ENCODE measurements around the gene FUT7.
A peak's percentile ranks its signal among the peaks of the same experiment; 100 is the strongest.

Gene FUT7

DNA sequence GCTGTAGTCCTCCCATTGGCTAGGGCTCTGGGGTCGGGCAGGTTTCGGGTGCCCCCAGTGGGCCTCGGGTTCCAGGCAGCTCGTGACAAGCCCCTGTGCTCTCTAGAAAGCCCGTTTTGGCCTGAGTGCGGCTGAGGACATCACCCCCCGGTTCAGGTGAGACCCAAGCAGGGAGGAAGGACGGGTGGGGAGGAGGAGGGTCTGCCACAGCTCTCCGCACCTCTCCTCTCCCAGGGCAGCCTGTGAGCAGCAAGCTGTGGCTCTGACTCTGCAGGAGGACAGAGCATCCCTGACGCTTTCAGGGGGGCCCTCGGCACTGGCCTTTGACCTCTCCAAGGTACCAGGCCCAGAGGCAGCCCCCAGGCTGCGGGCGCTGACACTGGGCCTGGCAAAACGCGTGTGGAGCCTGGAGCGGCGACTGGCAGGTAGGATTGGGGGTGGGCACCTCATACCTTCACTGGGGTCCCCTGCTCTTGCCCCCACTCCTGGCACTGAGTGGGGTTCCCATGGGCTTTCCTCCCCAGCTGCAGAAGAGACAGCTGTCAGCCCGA, 39.0 kb downstream of the FUT7 start:
- TF ChIP-seq, protein P1, sequence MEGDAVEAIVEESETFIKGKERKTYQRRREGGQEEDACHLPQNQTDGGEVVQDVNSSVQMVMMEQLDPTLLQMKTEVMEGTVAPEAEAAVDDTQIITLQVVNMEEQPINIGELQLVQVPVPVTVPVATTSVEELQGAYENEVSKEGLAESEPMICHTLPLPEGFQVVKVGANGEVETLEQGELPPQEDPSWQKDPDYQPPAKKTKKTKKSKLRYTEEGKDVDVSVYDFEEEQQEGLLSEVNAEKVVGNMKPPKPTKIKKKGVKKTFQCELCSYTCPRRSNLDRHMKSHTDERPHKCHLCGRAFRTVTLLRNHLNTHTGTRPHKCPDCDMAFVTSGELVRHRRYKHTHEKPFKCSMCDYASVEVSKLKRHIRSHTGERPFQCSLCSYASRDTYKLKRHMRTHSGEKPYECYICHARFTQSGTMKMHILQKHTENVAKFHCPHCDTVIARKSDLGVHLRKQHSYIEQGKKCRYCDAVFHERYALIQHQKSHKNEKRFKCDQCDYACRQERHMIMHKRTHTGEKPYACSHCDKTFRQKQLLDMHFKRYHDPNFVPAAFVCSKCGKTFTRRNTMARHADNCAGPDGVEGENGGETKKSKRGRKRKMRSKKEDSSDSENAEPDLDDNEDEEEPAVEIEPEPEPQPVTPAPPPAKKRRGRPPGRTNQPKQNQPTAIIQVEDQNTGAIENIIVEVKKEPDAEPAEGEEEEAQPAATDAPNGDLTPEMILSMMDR (conservative IDR thresholded peaks at IDR 0.05; ENCODE audit: low read depth, low read length), result no peak
- no peak for DNase-seq (ENCODE audit: low read depth)
- peak overlapping the region; percentile 76 for H3K4me3 ChIP-seq (ENCODE audit: low read depth, low read length)

DNA sequence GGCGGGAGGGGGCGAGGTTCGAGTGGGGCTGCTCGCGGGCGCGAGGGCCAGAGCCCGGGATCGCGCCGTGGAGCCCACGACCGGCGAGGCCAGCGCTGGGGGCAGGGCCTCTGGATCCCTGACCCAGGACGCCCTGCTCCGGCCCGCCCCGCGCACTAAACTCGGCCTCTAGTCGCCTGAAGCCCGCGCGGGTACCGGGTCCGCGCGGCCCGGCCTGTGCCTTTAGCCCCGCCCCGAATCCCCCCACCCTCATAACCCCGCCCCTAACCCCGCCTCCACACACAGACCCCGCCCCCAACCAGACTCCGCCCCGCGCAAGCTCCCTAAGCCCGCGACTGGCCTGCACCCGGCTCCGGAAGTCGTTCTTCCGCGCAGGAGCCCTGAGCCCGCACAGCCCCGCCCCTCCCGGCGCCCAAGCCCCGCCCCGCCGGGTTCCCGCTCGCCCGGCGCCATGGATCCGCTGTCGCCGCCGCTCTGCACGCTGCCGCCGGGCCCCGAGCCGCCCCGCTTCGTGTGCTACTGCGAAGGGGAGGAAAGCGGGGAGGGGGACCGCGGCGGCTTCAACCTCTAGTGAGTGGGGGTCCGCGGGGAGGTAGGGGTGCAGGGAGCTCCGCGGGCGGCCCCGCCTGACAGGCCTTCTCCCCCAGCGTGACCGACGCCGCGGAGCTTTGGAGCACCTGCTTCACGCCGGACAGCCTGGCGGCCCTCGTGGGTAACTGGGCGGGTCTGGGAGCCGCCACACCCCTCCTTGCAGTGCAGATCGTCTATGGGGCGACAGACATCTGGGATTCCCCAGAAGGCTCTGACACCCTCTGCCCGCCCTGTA, 39.7 kb downstream of the FUT7 start, which contains the start of gene PAXX:
Gene PAXX (plus strand): TSS at position 430 of the 826 bp plus-strand sequence. CDS start 22 bp downstream, at position 452.
- peak within 1 kb of the TSS; percentile 76 for H3K4me3 ChIP-seq (ENCODE audit: low read depth, low read length)
- DNase-seq (ENCODE audit: low read depth), result peak; percentile 91
- TF ChIP-seq, protein P1 (conservative IDR thresholded peaks at IDR 0.05; ENCODE audit: low read depth, low read length), result no peak

GRCh38 chr9:136990242-136990911, 41.5 kb downstream of the FUT7 start:
- DNase-seq (ENCODE audit: low read depth), result no peak
- TF ChIP-seq, protein P1 (conservative IDR thresholded peaks at IDR 0.05; ENCODE audit: low read depth, low read length), result no peak
- H3K4me3 ChIP-seq (ENCODE audit: low read depth, low read length), result no peak overlapping the region

GRCh38 chr9:136988872-136989271, 43.0 kb downstream of the FUT7 start:
- TF ChIP-seq, protein P1 (conservative IDR thresholded peaks at IDR 0.05; ENCODE audit: low read depth, low read length), result no peak

GRCh38 chr9:136985853-136986252, 46.0 kb downstream of the FUT7 start:
- no peak for DNase-seq (ENCODE audit: low read depth)
- no peak overlapping the region for H3K4me3 ChIP-seq (ENCODE audit: low read depth, low read length)
- TF ChIP-seq, protein P1 (conservative IDR thresholded peaks at IDR 0.05; ENCODE audit: low read depth, low read length), result no peak

More at GRCh38 chr9:136988872-136989271, 43.0 kb downstream of the FUT7 start:
- no peak for DNase-seq (ENCODE audit: low read depth)
- no peak overlapping the region for H3K4me3 ChIP-seq (ENCODE audit: low read depth, low read length)

- H3K4me3 ChIP-seq (ENCODE audit: low read depth, low read length), result no peak overlapping the region
- TF ChIP-seq, protein P1 (conservative IDR thresholded peaks at IDR 0.05; ENCODE audit: low read depth, low read length), result no peak
- DNase-seq (ENCODE audit: low read depth), result peak; percentile 37
These were observed 46.8 kb downstream of the FUT7 start for GRCh38 chr9:136985027-136985602.

Data from choroid plexus epithelial cell (primary cell).